ENCODE data around the gene C13orf42. TPM values are rescaled to one million over a fixed set of nuclear protein-coding genes. Genes with fewer than 3 reads are reported as not detected.

C13orf42 gene
- total RNA-seq, 1 donor from 2014 or later = not detected

- intact Hi-C loops (cut with DNase I) = no loop called here
- H3K4me3 ChIP-seq = no peak overlapping the region
- DNase-seq (ENCODE audit: low spot score in 2 of 2) = no peak
- no peaks in the 10 kb centered on the region for H3K27me3 ChIP-seq
- TF ChIP-seq, protein P1, sequence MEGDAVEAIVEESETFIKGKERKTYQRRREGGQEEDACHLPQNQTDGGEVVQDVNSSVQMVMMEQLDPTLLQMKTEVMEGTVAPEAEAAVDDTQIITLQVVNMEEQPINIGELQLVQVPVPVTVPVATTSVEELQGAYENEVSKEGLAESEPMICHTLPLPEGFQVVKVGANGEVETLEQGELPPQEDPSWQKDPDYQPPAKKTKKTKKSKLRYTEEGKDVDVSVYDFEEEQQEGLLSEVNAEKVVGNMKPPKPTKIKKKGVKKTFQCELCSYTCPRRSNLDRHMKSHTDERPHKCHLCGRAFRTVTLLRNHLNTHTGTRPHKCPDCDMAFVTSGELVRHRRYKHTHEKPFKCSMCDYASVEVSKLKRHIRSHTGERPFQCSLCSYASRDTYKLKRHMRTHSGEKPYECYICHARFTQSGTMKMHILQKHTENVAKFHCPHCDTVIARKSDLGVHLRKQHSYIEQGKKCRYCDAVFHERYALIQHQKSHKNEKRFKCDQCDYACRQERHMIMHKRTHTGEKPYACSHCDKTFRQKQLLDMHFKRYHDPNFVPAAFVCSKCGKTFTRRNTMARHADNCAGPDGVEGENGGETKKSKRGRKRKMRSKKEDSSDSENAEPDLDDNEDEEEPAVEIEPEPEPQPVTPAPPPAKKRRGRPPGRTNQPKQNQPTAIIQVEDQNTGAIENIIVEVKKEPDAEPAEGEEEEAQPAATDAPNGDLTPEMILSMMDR (IDR thresholded peaks at IDR 0.05) = no peak
- no peaks in the 10 kb centered on the region for H3K4me1 ChIP-seq
- H3K9me3 ChIP-seq = no peaks in the 10 kb centered on the region
- H3K27ac ChIP-seq = no peak overlapping the region
- H3K36me3 ChIP-seq = no peaks in the 10 kb centered on the region
Measured at GRCh38 chr13:51033421-51034185, 77.5 kb downstream of the C13orf42 start.

- H3K27me3 ChIP-seq = no peaks in the 10 kb centered on the region
- no peaks in the 10 kb centered on the region for H3K36me3 ChIP-seq
- no peak overlapping the region for H3K27ac ChIP-seq
- no peak for DNase-seq (ENCODE audit: low spot score in 2 of 2)
- H3K4me1 ChIP-seq = no peaks in the 10 kb centered on the region
- H3K9me3 ChIP-seq = no peaks in the 10 kb centered on the region
- H3K4me3 ChIP-seq = no peak overlapping the region
- intact Hi-C loops (cut with DNase I) = no loop called here
- TF ChIP-seq, protein P1 (IDR thresholded peaks at IDR 0.05) = no peak
Measured at GRCh38 chr13:51032831-51033230, 78.2 kb downstream of the C13orf42 start.

Other genes with a start within 250 kb of the C13orf42 start
- gene RNASEH2B, start 201.5 kb downstream of the C13orf42 start, total RNA-seq = 60.5 TPM
- 22.4 TPM for gene FAM124A, start 111.1 kb upstream of the C13orf42 start, total RNA-seq
- not detected for gene SERPINE3, start 228.4 kb upstream of the C13orf42 start, total RNA-seq

Data from ascending aorta (tissue), 2 donors.